HepG2 (cell line): ENCODE measurements around the gene NACC2. TPM values are rescaled to one million over a fixed set of nuclear protein-coding genes. Genes with fewer than 3 reads are reported as not detected.

ENCODE experiments used
- ATAC-seq: fragments of 200-7000 bp; cut with Tn5 transposase; 3 replicates; pipeline ENCODE4 v1.9.1; 2020; ENCODE audit warnings: mild to moderate bottlenecking, moderate library complexity
- BruUV-seq: library from RNA; stranded (reverse); fragments of 400-500 nt; replicated peaks from 2 replicates; lab custom pipeline; 2021; lab: Mats Ljungman, UMichigan
- CTCF ChIA-PET: fragments of 300-600 bp; formaldehyde crosslinking; extraction: SDS; loops from one replicate; lab custom pipeline; 2021; ENCODE audit warnings: low total read pairs, inconsistent platforms, low intra/inter-chr PET ratio; lab: Yijun Ruan, JAX
- POLR2A ChIA-PET: fragments of 350-600 bp; sonication (Branson Sonifier 250); formaldehyde crosslinking; loops from one replicate; lab custom pipeline; 2020; ENCODE audit warnings: antibody characterized with exemption, inconsistent platforms; lab: Yijun Ruan, JAX
- DNase-seq: peaks from one replicate; pipeline ENCODE4 v3.0.0-alpha.2; 2015; ENCODE audit warnings: low spot score
- FAIRE-seq: peaks from 3 replicates; lab custom pipeline; 2011; peaks lifted over from hg19 to GRCh38; lab: Jason Lieb, UNC
- H2AFZ ChIP-seq: one replicate; pipeline ENCODE4 v1.6.1; 2011; ENCODE audit warnings: low read length, inconsistent platforms
- H3K27ac ChIP-seq: fragments of 300-600 bp; 3 replicates; pipeline ENCODE4 v1.8.0; 2011; ENCODE audit warnings: mixed run types, mild to moderate bottlenecking, mixed read lengths, low read length, inconsistent platforms; ENCODE audit not compliant: insufficient read depth; ENCODE audit errors: extremely low read length
- H3K27me3 ChIP-seq, 2 experiments: fragments of 200-600 bp in 1 of 2; 2 replicates in 1 of 2; 3 replicates in 1 of 2; pipeline versions ENCODE4 v1.6.0 to v1.8.0; 2011; ENCODE audit warnings: low read length in 2 of 2, mild to moderate bottlenecking in 2 of 2, moderate library complexity in 2 of 2, inconsistent platforms in 1 of 2; ENCODE audit not compliant: insufficient read depth in 2 of 2, control insufficient read depth in 1 of 2
- H3K36me3 ChIP-seq, 2 experiments: fragments of 200-600 bp in 1 of 2; replicated peaks in 1 of 2; 2 replicates in 1 of 2; 3 replicates in 1 of 2; pipeline versions ENCODE4 v1.5.1 to v1.8.0; 2011; ENCODE audit warnings: low read length in 2 of 2, inconsistent platforms in 1 of 2; ENCODE audit not compliant: insufficient read depth in 2 of 2, control insufficient read depth in 1 of 2
- H3K4me1 ChIP-seq: 2 replicates; pipeline ENCODE4 v1.5.1; 2012; ENCODE audit warnings: low read length, inconsistent platforms; ENCODE audit not compliant: insufficient read depth
- H3K4me2 ChIP-seq: 2 replicates; pipeline ENCODE4 v1.6.0; 2011; ENCODE audit warnings: low read depth, low read length, inconsistent platforms
- H3K4me3 ChIP-seq, 3 experiments: fragments of 200-600 bp in 1 of 3; sonication (generic), shearing (Covaris generic) in 1 of 3; replicated peaks in 1 of 3; 2 replicates each; pipeline ENCODE4 v1.5.1; 2011 to 2016; ENCODE audit warnings: low read length in 3 of 3, inconsistent platforms in 2 of 3, low read depth in 2 of 3, mild to moderate bottlenecking in 2 of 3, control low read depth in 1 of 3, mixed read lengths in 1 of 3; ENCODE audit not compliant: insufficient read depth in 1 of 3
- H3K79me2 ChIP-seq: one replicate; pipeline ENCODE4 v1.6.1; 2011; ENCODE audit warnings: low read length, inconsistent platforms; ENCODE audit not compliant: insufficient read depth
- H3K9ac ChIP-seq: 2 replicates; pipeline ENCODE4 v1.6.0; 2011; ENCODE audit warnings: mild to moderate bottlenecking, low read depth, low read length, inconsistent platforms; ENCODE audit not compliant: insufficient read depth
- H3K9me3 ChIP-seq: 2 replicates; pipeline ENCODE4 v1.5.1; 2012; ENCODE audit warnings: mild to moderate bottlenecking, low read length
- H4K20me1 ChIP-seq: 2 replicates; pipeline ENCODE4 v1.6.0; 2011; ENCODE audit warnings: inconsistent platforms, mild to moderate bottlenecking, low read length, moderate library complexity; ENCODE audit not compliant: insufficient read depth
- FOXP4 ChIP-seq: sonication (generic); formaldehyde crosslinking; IDR thresholded peaks from 2 replicates; pipeline ENCODE4 v1.4.0; 2020; ENCODE audit warnings: missing genetic modification reagents
- MTF1 ChIP-seq: sonication (generic); formaldehyde crosslinking; IDR thresholded peaks from 2 replicates; pipeline ENCODE4 v1.5.0; 2020; ENCODE audit warnings: missing genetic modification reagents
- MYC ChIP-seq: sonication (generic); formaldehyde crosslinking; IDR thresholded peaks from 2 replicates; pipeline ENCODE4 v1.9.0; 2021; ENCODE audit warnings: missing genetic modification reagents, borderline replicate concordance
- TOE1 ChIP-seq: sonication (generic); formaldehyde crosslinking; IDR thresholded peaks from 2 replicates; pipeline ENCODE4 v1.4.0; 2020; ENCODE audit warnings: mild to moderate bottlenecking, missing genetic modification reagents
- ZNF543 ChIP-seq: sonication (generic); formaldehyde crosslinking; IDR thresholded peaks from 2 replicates; pipeline ENCODE4 v1.4.0; 2020; ENCODE audit warnings: mild to moderate bottlenecking, missing genetic modification reagents
- WGBS: methylation state at CpG from one replicate; pipeline ENCODE4 v1.1.6; 2017; ENCODE audit warnings: low lambda C conversion rate; 5-methylcytosine and 5-hydroxymethylcytosine counted together
- in situ Hi-C: cut with HindIII; loops from 2 replicates; pipeline ENCODE4 v1.10.0; 2017; ENCODE audit warnings: low pct_unique_long_range_greater_than_20kb; ENCODE audit not compliant: extremely low pct_ligation_motif_present
- intact Hi-C: fragments of 100-400 bp; cut with micrococcal nuclease; formaldehyde crosslinking; loops from one replicate; pipeline ENCODE4 v1.10.0; 2022; ENCODE audit not compliant: unreplicated experiment
- polyA plus RNA-seq, 8 experiments: library from polyadenylated mRNA; depleted of rRNA in 3 of 8; stranded (reverse) in 7 of 8; unstranded in 1 of 8; fragments of >200 nt; fragmentation: Illumina TruSeq in 4 of 8; extraction: Trizol in 4 of 8; gene quantifications; 2 replicates each; pipeline versions ENCODE4 v1.2.1 to v1.2.3, GENCODE V29; 2011 to 2016; ENCODE audit warnings: low read depth in 4 of 8, missing spikeins in 1 of 8, mixed read lengths in 1 of 8; ENCODE audit not compliant: insufficient read depth in 1 of 8
- total RNA-seq, 5 experiments: library from RNA; depleted of rRNA; stranded (reverse); fragments of >200 nt; fragmentation: Illumina TruSeq; extraction: Trizol; gene quantifications; 2 replicates each; pipeline ENCODE4 v1.2.3, GENCODE V29; 2016; ENCODE audit warnings: low read depth in 1 of 5
- TF ChIP-seq, protein P1 (sequence below): IDR thresholded peaks from 2 replicates; pipeline ENCODE4 v1.6.1; 2016; ENCODE audit warnings: missing compliant biosample characterization, missing genetic modification reagents, borderline replicate concordance
- TF ChIP-seq, protein P2 (sequence below): sonication (generic); formaldehyde crosslinking; IDR thresholded peaks from 2 replicates; pipeline ENCODE4 v1.8.1; 2022; ENCODE audit warnings: low read depth, mild to moderate bottlenecking, missing genetic modification reagents

Gene NACC2
- total and polyA plus RNA-seq, 2 of the 13 experiments (the other 11 are each of a cell fraction or from before 2014, with no cell fraction given) = 5.9 to 12.3 TPM

DNA sequence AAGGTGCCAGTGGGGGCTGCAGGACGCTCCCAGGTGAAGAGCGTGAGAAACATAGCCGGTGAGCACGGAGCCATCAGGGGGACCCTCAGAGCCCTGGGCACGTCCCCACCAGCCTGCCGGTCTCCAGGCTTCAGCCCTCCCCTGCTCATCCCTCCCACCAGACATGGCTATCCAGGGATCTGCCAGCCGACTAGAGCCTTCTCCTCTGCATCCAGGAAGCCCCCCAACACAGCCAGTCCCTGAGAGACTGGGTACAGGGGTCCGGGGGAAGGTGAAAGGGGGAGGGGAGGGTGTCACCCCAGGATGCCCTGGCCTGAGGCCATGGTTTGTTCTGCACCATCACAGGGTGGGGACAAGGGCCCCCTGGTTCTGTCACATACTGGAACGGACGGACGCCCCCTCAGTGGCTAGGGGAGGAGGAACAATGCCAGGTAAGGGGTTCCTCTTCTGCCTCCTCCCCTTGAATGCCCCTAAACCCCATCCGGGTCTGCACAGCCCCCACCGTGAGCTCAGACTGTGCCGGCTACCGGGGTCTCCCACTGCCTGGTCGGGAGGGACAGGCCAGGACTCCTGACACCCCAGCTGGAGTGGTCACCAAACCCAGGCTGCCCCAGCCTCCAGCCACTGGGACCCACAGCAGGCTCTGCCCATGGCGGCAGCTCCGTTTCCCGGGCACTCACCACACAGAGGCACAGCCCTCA lies 34.3 kb downstream of the NACC2 start:
- H3K4me2 ChIP-seq = no peak overlapping the region
- intact Hi-C loops = no loop called here

More for the DNA sequence above, 34.3 kb downstream of the NACC2 start:
- 95% methylated on average over 13 of the region's 19 CpGs for WGBS
- ChIA-PET POLR2A (no interaction called here), CTCF (no interaction called here)
- no peak overlapping the region for H3K9ac ChIP-seq
- H3K36me3 ChIP-seq = peaks cover 2 to 11% of the 10 kb centered on the region in 2 experiments; a peak in 3 of 5 replicates
- H4K20me1 ChIP-seq = peaks cover 19% of the 10 kb centered on the region
- no peaks in the 10 kb centered on the region for H3K9me3 ChIP-seq
- H3K4me3 ChIP-seq = no peak overlapping the region
- no peaks in the 10 kb centered on the region for H3K27me3 ChIP-seq
- no peak overlapping the region for H3K27ac ChIP-seq
- in situ Hi-C loops = no loop called here
- DNase-seq (no peak), FAIRE-seq (no peak), ATAC-seq (no peak)
- no TSS peak for BruUV-seq
- H3K79me2 ChIP-seq = peaks cover 32% of the 10 kb centered on the region
- no peaks in the 10 kb centered on the region for H3K4me1 ChIP-seq
- TF ChIP-seq MTF1 (CRISPR knock-in tag) (no peak), TOE1 (no peak), FOXP4 (CRISPR knock-in tag) (no peak), MYC (CRISPR knock-in tag) (no peak), ZNF543 (no peak)
- TF ChIP-seq, protein P1, sequence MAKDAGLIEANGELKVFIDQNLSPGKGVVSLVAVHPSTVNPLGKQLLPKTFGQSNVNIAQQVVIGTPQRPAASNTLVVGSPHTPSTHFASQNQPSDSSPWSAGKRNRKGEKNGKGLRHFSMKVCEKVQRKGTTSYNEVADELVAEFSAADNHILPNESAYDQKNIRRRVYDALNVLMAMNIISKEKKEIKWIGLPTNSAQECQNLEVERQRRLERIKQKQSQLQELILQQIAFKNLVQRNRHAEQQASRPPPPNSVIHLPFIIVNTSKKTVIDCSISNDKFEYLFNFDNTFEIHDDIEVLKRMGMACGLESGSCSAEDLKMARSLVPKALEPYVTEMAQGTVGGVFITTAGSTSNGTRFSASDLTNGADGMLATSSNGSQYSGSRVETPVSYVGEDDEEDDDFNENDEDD (CRISPR knock-in tag) = no peak
- TF ChIP-seq, protein P2, sequence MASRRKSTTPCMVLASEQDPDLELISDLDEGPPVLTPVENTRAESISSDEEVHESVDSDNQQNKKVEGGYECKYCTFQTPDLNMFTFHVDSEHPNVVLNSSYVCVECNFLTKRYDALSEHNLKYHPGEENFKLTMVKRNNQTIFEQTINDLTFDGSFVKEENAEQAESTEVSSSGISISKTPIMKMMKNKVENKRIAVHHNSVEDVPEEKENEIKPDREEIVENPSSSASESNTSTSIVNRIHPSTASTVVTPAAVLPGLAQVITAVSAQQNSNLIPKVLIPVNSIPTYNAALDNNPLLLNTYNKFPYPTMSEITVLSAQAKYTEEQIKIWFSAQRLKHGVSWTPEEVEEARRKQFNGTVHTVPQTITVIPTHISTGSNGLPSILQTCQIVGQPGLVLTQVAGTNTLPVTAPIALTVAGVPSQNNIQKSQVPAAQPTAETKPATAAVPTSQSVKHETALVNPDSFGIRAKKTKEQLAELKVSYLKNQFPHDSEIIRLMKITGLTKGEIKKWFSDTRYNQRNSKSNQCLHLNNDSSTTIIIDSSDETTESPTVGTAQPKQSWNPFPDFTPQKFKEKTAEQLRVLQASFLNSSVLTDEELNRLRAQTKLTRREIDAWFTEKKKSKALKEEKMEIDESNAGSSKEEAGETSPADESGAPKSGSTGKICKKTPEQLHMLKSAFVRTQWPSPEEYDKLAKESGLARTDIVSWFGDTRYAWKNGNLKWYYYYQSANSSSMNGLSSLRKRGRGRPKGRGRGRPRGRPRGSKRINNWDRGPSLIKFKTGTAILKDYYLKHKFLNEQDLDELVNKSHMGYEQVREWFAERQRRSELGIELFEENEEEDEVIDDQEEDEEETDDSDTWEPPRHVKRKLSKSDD (CRISPR knock-in tag) = no peak
- H2AFZ ChIP-seq = no peak overlapping the region
